Measurements from ENCODE around the gene SLC22A4.

The SLC22A4 gene

DNA sequence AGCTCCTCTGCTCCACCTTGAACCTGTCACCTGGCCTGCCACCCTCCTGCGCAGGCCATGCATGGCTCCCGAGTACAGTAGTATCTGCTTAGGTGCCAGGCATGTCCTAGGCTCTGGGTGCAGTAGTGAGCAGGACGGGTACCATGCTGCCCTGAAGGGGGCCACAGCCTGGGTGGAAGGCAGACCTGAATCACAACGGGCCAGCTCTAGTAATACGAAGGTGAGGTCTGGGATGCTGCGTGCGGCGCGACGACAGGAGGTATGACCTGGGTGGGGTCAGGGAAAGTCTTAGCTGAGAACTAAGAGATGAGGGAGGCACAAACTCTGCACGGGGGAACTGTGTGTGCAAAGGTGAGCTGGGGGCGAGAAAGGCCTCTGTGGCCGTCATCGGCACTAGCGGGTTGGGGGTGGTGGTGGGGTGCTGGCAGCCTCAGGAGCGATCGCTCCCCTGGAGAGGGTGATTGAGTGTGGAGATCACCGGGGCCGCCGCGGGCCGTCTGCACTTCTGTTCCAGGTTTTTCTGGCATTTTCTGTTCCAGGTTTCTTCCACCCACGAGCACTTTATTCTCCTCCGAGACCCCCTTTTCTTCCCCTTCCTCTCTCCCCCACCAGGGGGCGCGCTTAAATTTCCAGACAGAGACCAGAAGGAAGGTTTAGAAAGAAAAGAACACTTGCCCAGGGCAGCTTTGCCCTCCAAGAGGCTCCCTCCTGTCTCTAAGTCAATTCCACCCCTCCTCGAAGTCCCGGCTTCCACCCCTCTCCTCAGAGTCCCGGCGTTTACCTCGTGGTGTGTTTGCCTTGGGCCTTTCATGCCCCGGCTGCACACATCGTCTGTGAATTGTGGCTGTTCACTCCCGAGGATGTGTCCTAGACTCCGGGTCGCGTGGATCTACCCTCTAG, 21.6 kb upstream of the SLC22A4 start:
- no peak for DNase-seq (ENCODE audit: low read depth, low spot score)
- H3K27ac ChIP-seq = no peak overlapping the region

DNA sequence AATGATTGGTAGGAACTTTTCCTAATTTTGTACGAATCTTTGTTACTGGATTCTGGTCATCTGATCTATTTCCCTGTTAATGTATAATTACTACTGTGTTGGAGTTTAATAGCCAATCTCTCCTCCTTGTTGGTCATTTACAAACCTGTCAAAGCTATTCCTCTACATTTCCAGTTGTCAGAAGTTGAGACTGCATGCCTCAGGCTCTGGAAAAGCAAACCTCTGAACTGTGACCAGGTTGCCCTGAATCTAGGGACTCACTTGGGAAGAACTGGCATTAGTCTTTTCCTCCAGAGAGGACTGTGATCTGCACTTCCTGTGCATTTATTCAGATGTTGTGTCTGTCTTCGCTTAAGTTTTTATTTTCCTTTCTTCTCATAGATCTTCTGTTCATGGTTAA, 20.6 kb upstream of the SLC22A4 start:
- H3K27ac ChIP-seq = no peak overlapping the region
- no peak for DNase-seq (ENCODE audit: low read depth, low spot score)

DNA sequence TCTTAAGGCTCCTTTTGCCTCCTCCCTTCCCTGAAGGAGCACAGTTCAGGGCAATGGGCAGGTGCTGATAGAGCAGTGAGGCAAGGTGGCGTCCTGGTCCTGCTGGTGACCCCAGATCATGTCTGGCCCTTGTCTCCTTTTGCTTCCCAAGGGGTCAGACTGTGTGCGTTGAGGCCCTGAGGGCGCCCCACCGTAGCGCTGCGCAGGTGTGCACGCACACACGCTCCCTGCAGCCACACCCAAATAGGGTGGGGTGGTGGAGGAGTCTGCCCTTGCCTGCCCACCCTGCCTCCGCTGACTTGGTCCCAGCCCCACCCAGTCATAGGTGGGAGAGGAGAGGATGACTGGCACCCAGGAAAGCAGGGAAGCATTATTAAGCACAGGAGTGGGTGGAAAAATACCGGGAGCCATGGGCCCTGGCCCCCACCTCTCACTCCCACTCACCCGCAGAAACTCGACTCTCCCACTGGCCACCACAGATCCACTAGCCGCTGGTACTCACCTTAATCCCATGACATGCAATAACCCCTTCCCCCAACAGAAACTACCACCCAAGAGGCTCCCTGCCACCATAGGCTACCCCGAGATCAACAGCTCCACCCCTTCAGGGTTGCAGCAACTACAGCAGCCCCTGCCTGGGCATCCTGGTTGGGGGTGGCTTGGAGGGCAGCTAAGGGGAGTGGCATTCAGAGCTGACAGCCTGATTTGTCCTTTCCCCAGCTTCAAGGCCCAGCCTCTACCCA, 20.0 kb upstream of the SLC22A4 start:
- H3K27ac ChIP-seq = no peak overlapping the region

DNA sequence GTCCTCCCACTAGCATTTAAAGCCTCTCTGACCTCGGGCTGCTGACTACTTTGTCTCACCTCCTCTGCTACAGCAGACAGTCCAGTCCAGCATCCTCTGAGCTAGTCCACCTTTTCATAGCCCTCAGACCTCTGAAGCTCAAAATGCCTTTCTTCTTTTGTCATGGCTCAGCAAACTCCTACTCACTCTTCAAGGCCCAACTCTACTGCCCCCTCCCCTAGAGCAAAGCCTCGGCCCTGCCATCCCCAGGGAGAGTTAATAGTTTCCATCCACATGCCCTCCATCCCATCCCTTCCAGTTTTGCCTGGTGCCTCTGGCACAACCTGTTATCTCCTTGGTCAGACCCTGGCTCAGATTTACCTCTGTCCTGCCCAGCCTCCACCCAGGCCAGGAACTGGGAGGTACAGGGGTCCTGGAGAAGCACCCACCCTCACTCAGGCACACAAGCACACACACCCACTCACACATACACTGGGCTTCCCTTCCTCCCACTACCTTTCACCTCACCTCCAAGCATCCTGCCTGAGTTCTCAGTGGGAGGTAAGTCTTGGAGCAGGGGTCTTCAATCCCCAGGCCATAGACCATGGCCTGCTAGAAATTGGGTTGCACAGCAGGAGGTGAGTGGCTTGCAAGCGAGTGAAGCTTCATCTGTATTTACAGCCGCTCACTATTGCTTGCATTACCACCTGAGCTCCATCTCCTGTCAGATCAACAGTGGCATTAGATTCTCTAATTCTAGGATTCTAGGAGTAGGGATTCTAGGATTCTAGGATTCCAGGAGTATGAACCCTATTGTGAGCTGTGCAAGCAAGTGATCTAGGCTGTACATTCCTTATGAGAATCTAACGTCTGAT, 18.6 kb upstream of the SLC22A4 start:
- DNase-seq (ENCODE audit: low read depth, low spot score) = no peak

More for the DNA sequence above, 20.0 kb upstream of the SLC22A4 start:
- DNase-seq (ENCODE audit: low read depth, low spot score) = no peak

DNA sequence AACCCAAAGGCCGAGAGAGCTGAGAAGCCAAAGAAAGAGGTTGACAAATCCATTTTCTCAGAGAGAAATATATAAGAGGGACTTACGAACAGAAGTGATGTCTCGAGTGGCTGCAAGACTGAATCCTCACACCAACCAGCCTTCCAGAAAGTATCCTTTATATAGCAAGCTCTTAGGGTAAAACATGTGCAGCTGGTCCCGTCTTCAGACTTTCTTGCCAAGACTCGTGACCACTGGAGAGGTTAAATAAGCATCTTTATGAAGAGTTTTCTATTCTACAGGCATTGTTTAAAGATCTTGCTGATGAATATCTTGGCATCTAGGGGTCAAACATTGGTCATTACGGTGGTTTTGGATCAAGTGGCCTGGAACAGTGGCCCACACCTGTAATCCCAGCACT, 16.9 kb upstream of the SLC22A4 start:
- no peak overlapping the region for H3K27ac ChIP-seq
- no peak for DNase-seq (ENCODE audit: low read depth, low spot score)

More for the DNA sequence above, 18.6 kb upstream of the SLC22A4 start:
- no peak overlapping the region for H3K27ac ChIP-seq

DNA sequence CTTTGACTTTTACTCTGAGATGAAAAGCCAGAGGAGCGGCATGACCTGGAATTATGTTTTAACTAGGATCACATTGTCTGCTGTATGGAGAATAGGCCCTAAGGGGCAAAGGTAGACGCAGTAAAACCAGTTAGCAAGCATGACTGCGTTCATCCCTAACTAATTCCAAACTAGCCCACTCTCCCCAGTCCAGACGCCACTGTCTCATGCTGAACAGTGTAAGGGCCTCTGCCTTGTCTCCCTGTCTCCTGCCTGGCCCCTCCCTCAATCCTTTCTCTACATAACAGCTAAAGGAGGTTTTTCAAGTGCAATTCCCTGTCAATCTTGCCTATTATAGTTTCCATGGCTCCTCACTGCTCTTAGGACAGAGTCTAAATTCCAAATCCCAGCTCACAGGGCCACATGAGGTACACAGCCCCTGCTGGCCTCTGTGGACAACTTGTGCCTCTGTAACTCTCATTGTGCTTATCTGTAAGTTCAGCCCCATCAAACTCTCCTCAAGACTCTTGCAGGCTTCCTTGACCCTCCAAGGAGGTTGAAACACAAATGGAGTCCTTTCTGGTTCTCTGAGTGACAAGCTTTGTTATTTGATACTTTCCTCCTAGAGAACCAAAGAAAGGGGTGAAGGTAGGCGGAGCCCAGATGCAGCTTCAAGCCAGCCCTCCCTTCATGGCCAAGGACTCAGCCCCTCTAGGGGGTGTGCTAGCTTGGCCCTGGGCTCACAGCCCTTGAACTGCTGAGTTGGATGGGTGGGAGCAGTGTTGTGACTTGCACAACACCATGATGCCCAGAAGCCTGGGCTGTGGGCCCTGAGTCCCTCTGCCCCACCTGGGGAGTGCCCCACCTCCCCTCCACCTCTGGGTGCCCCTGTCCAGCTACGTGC, 16.0 kb upstream of the SLC22A4 start:
- no peak overlapping the region for H3K27ac ChIP-seq
- no peak for DNase-seq (ENCODE audit: low read depth, low spot score)

DNA sequence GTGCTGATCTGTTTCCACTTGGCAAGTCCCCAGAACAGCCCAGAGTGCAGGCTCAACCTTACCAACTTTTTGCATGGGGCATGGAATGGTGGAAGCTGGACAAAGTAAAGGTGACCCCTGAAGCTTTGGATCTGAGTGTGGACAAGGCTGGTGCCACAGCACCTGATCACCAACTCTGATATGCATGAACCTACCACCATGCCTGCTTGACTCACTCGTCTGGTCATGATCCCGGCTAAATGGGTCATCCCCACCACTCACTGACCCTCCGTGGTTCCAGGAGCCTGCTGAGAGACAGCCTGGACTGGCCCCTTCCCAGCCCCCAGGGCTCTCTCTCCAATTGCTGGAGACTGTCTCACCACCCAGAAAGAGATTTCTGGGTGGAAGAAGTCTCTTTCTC, 14.4 kb upstream of the SLC22A4 start:
- DNase-seq (ENCODE audit: low read depth, low spot score) = no peak
- no peak overlapping the region for H3K27ac ChIP-seq

DNA sequence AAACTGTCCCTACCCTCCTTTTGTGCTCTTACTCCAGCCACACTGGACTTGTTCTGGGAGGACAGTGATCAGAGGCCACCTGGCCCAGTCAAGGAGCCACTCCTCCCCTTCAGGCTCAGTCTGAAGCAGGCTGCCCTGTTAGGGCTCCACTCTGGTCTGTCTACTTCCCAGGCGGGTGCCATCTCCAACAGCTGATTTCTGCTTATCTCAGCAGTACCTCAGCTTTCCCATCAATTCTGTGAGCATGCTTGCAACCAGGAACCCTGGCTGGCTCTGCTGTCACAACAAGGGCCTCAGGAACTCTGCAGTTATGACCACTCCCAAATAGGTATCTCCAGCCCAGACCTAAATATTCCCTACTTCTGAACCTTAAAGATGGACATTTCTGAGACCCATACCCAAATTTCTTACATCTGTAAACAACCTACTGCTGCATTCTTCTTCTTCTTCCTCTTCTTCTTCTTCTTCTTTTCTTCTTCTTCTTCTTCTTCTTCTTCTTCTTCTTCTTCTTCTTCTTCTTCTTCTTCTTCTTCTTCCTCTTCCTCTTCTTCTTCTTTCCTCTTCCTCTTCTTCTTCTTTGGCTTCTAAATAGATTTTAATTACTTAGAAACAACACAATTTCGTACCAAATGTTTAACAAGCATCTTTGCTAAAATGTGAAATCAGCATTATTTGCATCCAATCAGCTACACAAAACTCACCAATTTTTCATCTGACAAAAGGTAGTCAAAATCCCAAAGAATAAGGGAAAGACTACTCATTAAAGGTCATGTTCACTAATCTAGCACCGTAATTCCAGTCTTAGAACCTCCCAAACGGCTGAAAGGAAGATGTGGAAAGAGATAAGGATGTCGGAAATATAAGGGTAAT, 13.6 kb upstream of the SLC22A4 start:
- H3K27ac ChIP-seq = no peak overlapping the region
- no peak for DNase-seq (ENCODE audit: low read depth, low spot score)

DNA sequence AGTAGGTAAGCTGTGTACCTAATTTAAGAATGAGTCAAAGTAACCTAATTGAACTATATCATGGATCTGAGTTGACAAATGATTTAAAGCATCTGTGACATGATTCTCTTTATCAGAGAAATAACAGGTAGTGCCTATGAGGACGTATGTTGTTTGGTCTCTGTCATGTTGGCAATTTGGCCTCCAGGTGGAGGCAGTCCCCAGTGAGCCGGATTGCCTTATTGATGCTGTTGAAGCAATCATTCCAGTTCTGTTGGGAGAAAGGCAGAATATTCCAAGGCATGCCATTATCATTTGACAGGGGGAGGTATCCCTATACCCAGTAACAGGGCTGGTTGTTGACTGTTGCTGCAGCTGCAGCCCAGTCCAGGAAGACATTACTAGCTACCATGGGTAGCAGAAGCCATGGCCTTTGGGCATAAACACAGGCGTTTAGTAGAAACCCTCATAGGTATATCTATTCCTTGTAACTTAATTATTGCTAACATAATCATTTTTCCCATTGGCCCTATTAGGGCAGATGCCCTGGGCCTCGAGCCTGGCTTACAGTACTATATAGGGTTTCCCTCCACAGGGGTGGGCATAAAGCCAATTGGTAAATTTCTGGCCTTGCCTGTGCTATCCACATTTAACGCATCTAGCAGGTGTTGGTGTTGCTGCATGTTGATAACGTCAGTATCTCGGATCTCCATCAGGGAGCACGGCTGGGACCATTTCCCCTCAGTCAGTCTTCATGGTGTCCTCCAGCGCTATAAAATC, 12.2 kb upstream of the SLC22A4 start:
- DNase-seq (ENCODE audit: low read depth, low spot score) = no peak
- no peak overlapping the region for H3K27ac ChIP-seq

DNA sequence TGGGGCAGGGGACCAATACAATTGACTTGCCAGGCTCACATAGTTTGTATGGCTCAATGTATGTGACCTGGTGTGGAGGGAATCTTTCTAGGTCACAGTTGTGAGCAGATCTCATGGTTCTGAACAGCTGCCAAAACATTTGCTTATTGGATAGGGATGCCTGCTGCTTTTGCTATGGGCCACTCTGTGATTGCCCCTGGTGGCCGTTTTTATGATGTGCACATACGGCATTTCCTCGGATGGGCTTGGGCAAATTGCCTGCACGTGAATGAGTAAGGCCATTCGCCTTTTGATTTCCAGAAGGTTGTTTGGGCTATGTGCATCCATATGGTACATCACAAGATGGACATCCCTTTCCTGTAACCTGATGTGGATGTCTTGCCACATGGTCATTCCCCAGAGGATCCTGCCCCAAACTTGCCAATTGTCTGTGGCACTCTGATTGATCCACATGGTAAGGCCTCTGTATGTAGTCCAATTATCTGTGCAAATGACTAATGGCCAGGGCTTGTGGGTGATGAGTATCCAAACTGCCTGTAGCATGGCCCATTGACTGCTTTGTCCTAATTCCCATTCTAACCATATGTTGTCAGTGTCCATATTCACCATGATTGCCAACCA, 10.7 kb upstream of the SLC22A4 start:
- no peak for DNase-seq (ENCODE audit: low read depth, low spot score)
- no peak overlapping the region for H3K27ac ChIP-seq

DNA sequence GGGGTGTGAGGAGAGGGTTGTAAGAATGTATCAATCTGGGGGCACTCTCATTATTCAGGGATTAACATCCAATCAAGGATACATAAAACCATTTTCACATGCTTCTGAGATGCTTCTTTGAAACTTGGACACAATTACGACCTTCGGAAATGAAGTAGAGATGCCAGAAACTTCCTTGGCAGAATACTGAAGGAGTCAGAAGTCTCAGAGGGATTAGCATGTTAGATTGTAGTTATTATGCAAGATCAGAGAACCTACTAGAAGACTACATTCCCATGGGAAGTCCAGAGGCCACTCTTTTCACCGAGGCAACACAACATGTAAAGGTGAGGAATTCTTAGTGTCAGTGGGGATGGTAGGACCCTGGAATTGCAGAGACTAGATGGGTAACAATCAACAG, 5.1 kb upstream of the SLC22A4 start:
- H3K27ac ChIP-seq = no peak overlapping the region
- no peak for DNase-seq (ENCODE audit: low read depth, low spot score)

DNA sequence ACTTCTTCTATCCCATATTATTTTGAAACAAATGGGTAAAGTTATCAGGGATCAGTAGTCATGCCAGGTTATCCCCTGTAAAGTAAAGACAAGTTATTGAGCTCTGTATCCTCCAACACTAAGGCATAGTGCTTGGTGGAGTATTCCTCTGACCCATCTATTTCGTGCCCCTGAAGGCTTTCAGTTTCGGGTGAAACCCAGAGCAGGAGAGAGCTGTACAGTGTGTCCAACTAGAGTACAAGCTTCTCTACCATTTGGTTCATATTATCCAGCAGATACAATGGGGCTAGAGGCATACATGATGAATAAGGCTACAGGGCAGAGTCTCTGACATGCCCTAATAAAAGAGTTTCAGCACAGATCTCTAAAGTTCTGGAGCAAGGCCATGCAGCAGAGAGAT, 3.2 kb upstream of the SLC22A4 start:
- no peak for DNase-seq (ENCODE audit: low read depth, low spot score)
- H3K27ac ChIP-seq = no peak overlapping the region

DNA sequence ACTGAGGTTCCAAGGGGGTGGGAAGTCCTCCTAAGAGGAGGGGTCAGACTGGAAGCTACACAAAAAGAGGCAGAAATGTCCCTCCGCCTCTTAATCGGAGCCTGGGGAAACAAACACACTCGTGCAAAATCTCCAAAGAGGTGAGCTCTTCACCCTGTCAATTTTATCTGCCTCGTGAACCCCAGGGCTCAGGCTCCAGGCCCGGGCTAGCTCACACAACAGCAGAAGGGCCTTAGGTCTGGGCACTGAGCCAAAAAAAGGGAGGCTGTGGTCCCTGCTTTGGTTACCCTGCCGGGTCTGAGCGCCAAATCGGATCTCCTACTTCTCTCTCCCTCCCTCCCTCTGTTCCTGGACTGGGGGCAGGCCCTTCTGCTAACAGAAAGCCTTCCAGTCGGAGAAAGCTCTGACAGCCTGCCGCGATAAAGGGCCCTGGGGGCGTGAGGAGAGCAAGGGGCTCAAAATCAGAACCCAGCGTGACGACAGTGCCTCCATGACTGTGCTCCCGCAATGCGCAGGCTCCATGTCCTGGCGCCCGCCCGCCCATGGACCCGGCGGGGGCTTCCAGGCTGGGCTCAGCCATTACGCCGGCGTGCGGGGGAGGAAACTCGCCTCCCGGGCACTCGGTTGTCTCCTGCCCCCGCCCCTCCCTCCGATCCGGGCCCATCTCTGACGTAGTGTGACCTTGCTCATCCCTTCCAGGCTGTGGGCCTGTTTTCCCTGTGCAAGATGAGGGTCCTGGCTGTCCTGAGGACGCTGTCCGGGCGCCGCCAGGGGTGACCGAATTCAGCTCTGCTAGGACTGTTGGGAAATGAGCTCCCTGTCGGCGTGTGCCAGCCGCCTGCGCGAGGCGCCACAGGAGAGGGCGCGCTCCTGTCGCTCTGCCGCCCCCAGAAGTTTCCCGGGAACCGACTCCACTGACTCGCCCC, 865 bp upstream of the SLC22A4 start:
- DNase-seq (ENCODE audit: low read depth, low spot score) = no peak
- H3K27ac ChIP-seq = peak overlapping the region; percentile 79

DNA sequence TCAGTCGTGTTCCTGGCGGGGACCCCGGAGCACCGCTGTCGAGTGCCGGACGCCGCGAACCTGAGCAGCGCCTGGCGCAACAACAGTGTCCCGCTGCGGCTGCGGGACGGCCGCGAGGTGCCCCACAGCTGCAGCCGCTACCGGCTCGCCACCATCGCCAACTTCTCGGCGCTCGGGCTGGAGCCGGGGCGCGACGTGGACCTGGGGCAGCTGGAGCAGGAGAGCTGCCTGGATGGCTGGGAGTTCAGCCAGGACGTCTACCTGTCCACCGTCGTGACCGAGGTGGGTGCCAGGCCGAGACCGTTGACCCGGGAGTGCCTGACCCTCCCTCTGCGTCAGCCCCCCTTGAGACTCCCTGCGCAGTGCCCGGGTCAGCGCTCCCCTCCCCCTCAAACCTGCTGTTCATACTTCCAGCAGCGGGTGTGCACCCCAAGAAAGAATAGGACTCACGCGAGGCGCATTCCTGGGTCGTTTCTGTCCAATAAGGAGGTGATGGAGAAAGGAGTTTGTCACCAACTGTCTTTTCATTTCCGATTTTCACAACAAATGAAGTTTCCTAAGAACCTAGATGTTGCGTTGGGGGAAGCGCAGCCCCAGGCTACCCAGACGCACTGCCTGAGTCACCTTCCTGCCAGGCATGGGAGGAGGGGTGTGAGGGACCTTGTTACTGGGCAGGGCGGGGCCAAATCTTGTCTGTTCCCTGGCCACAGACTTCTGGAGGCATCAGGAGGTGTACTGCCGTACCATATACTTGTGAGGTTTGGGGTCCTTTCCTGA, 722 bp downstream of the SLC22A4 start:
- H3K27ac ChIP-seq = peak overlapping the region; percentile 79
- DNase-seq (ENCODE audit: low read depth, low spot score) = peak; percentile 41

DNA sequence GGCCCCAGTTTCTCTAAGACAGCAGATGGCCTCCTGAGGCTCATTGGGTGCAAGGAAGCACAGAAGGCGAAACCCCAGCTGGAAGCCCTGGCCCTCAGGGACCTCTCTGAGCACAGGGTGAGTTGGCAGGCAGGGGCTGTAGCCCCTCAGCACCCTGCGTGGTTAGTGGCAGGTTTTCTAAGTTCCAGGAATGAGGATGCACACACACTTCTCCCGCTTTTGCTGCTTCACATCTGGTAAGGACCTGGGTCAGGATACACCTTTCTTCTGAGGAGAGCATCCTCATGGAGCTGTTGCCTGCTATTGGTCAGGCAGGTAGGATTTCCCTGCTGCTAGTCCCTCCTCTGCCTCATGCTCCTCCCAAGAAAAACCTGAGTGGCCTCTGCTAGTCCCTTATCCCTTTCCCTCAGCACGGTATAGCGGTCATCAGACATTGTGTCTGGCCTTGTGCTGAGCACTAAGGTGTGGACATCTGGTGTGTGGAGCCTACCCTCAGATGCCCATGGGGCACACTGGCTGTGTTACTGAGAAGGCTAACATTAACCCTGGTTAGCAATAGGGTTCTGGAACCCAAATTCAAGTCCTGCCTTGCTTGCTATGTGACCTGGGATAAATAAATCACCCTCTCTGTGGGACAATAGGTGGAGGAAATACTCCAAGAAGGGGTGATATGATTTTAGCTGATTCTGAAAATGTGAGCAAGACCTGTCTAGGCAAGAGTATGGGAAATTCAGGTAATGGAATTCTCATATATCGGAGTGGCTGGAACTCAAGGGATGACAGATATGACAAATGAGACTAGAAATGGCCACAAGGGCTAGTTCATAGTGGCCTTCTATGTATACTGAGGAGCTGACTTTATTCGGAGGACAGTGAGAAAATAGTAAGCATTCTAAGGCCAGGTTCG, 1.6 kb downstream of the SLC22A4 start:
- H3K27ac ChIP-seq = peak overlapping the region; percentile 79
- no peak for DNase-seq (ENCODE audit: low read depth, low spot score)

All from epithelial cell of prostate (primary cell).